RWPE2 (cell line): ENCODE measurements around the gene FILIP1.

Experiments used
- ATAC-seq: fragments of 200-7000 bp; cut with Tn5 transposase; 3 replicates; pipeline ENCODE4 v1.9.1; 2021; ENCODE audit warnings: low read depth
- DNase-seq: peaks from one replicate; pipeline ENCODE4 v3.0.0-alpha.2; 2020; ENCODE audit warnings: low spot score
- H3K27ac ChIP-seq: fragments of 450-650 bp; 2 replicates; pipeline ENCODE4 v1.5.1; 2017; ENCODE audit warnings: mild to moderate bottlenecking; ENCODE audit not compliant: poor library complexity, severe bottlenecking
- H3K27me3 ChIP-seq: fragments of 250-450 bp; sonication (Bioruptor Pico); 2 replicates; pipeline ENCODE4 v1.5.1; 2021; ENCODE audit warnings: mild to moderate bottlenecking, moderate library complexity; ENCODE audit not compliant: insufficient read depth, poor library complexity, severe bottlenecking
- H3K36me3 ChIP-seq: fragments of 250-450 bp; sonication (Bioruptor Pico); 2 replicates; pipeline ENCODE4 v1.5.1; 2020; ENCODE audit warnings: low read depth, mild to moderate bottlenecking, moderate library complexity
- H3K4me1 ChIP-seq: fragments of 250-450 bp; sonication (Bioruptor Pico); 2 replicates; pipeline ENCODE4 v1.5.1; 2021; ENCODE audit warnings: mild to moderate bottlenecking, moderate library complexity; ENCODE audit not compliant: insufficient read depth, poor library complexity, severe bottlenecking
- H3K4me3 ChIP-seq: fragments of 250-450 bp; sonication (Bioruptor Pico); 2 replicates; pipeline ENCODE4 v1.5.1; 2021; ENCODE audit warnings: mild to moderate bottlenecking, moderate library complexity; ENCODE audit not compliant: severe bottlenecking
- H3K9me3 ChIP-seq: fragments of 250-450 bp; sonication (Bioruptor Pico); 2 replicates; pipeline ENCODE4 v1.5.1; 2021; ENCODE audit warnings: mild to moderate bottlenecking, moderate library complexity; ENCODE audit not compliant: severe bottlenecking
- CTCF ChIP-seq: fragments of 450-650 bp; IDR thresholded peaks from one replicate; pipeline ENCODE4 v1.5.1; 2017; ENCODE audit warnings: mild to moderate bottlenecking, moderate library complexity; ENCODE audit not compliant: poor library complexity, severe bottlenecking

FILIP1 gene

GRCh38 chr6:75490706-75491105, 2.9 kb downstream of the FILIP1 start:
- DNase-seq (no peak), ATAC-seq (no peak)
- Histone ChIP-seq H3K36me3 (no peaks in the 10 kb centered on the region), H3K4me1 (no peaks in the 10 kb centered on the region), H3K9me3 (no peaks in the 10 kb centered on the region), H3K27me3 (peaks cover 9% of the 10 kb centered on the region), H3K4me3 (no peak overlapping the region), H3K27ac (no peak overlapping the region)
- no peak for TF ChIP-seq CTCF

DNA sequence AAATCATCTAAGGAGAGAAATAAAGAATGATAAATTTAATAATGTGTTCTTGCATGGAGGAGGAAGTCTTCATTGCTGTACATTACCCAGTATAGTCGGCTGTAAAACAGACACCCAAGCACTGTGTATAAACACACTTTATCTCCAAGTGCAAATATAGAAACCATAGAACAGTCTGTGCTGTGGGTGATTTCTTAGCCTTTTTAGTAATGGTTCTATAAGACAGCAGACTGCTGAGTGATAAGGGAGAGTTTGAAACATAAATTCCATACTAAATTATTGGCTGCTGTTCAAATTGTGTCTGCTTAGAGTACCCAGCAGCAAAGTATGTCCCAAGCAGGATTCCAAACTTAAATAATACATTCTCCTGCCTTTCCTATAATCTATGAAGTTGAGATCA, 4.6 kb downstream of the FILIP1 start:
- Histone ChIP-seq H3K36me3 (no peaks in the 10 kb centered on the region), H3K9me3 (no peaks in the 10 kb centered on the region), H3K27me3 (peaks cover 9% of the 10 kb centered on the region), H3K27ac (no peak overlapping the region), H3K4me3 (no peak overlapping the region), H3K4me1 (no peaks in the 10 kb centered on the region)
- DNase-seq (no peak), ATAC-seq (no peak)
- no peak for TF ChIP-seq CTCF

DNA sequence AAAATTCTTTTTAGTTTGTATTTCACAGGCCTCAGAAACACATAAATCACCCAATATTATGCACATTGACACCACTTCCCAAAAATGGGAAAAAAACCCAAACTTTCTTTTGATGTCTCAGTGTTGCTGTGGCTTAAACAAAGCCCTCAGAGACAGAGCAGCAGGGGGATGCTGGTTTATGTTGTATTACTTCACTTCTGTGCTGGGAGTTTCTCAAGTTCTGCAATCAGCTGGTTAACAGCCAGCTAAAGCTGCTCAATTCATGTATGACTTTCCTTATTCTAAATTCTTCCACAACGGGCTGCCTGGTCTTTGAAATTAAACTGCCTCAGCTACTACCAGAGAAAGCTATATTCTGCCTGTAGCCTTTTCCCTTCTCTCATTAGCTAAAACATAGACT, 5.6 kb downstream of the FILIP1 start:
- Histone ChIP-seq H3K27me3 (peaks cover 9% of the 10 kb centered on the region), H3K4me3 (no peak overlapping the region), H3K9me3 (no peaks in the 10 kb centered on the region), H3K27ac (no peak overlapping the region), H3K36me3 (no peaks in the 10 kb centered on the region), H3K4me1 (no peaks in the 10 kb centered on the region)
- TF ChIP-seq CTCF = no peak
- ATAC-seq (no peak), DNase-seq (no peak)

- ATAC-seq = no peak
These were observed 6.6 kb downstream of the FILIP1 start for GRCh38 chr6:75486850-75487518.

More at GRCh38 chr6:75486850-75487518, 6.6 kb downstream of the FILIP1 start:
- Histone ChIP-seq H3K27me3 (peaks cover 9% of the 10 kb centered on the region), H3K9me3 (no peaks in the 10 kb centered on the region), H3K27ac (no peak overlapping the region), H3K4me1 (no peaks in the 10 kb centered on the region), H3K36me3 (no peaks in the 10 kb centered on the region), H3K4me3 (no peak overlapping the region)
- DNase-seq = no peak
- TF ChIP-seq CTCF = no peak
